ENCODE results near the gene HDLBP.

DNA sequence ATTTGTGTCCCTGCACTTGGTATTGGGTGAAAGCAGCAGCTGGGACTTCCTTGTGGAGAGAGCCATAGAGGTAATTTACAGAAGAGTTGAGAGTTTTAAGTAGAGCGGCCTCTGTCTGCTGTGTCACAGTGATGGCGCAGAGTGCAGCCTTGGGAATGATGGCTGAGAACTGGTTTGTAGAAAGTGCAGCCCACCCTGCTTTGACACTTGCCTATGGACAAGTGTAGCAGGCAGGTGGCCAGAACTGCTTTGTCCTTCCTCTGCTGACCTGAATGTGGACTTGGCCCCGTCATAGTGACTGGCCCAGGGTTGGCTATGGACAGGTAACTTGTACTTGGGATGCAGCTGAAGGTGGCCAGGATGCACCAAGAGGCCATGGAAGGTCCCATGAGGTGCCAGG, 133.3 kb downstream of the HDLBP start:
- TF ChIP-seq REST (IDR thresholded peaks at IDR 0.05; ENCODE audit: insufficient read depth in 1 of 2, low read depth in 2 of 2, low read length in 2 of 2) (no peak), TAF1 (IDR thresholded peaks at IDR 0.05; ENCODE audit: borderline replicate concordance, insufficient read depth, low read length) (no peak), POLR2AphosphoS5 (IDR thresholded peaks at IDR 0.05; ENCODE audit: low read depth, low read length) (no peak), SIN3A (IDR thresholded peaks at IDR 0.05; ENCODE audit: borderline replicate concordance, insufficient read depth, low read length) (no peak), FOXP2 (optimal IDR thresholded peaks at IDR 0.05; ENCODE audit: borderline replicate concordance, extremely low read depth, extremely low read length, insufficient read depth) (no peak)

Measured in PFSK-1 (cell line).